ENCODE results near the gene SIT1. TPM values are rescaled to one million over a fixed set of nuclear protein-coding genes. Genes with fewer than 3 reads are reported as not detected.

The SIT1 gene
- total RNA-seq, 6 donors from 2014 or later = 1.1 to 3.1 (median 1.8) TPM; not detected in 1

DNA sequence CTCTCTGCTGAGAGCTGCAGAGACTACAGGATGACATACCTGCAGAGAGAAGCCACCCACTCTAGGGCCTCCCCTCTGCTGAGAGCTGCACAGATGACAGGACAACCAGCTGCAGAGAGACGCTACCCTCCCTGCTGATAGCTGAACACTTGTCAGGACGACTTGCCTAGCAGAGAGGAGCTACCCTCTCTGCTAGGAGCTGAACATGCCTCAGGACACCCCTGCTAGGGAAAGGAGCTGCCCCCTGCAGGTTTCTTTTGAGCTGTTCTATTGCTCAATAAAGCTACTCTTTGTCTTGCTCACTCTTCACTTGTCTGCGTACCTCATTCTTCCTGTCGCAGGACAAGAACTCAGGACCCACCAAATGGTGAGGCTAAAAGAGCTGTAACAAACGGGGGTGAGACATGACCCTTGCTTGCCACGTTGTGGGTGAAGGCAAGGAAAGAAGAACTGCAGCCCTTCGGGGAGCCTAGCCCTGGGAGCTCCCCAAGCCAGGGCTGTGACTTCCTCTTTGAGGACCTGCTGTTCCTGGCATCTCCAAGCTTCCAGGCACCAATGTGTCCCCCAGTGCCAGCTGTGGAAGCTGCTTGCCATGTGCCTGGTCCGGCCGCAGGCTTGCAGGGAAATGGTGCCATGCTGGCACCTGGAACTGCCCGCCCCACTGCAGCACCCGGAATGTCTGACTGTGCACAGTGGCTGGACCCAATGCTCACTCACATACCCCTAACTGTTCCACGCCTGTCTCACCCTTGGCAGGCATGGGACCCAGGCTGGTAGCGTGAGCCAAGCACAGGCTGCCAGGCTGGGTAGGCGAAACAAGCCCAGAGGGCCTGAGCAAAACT lies 50.7 kb downstream of the SIT1 start:
- Histone ChIP-seq H3K36me3 (no peaks in the 10 kb centered on the region), H3K4me3 (no peak overlapping the region), H3K4me1 (peaks cover 5 to 28% (median 13%) of the 10 kb centered on the region in 4 donors), H3K27me3 (no peaks in the 10 kb centered on the region), H3K9me3 (no peaks in the 10 kb centered on the region), H3K27ac (no peak overlapping the region)
- TF ChIP-seq, protein P1, sequence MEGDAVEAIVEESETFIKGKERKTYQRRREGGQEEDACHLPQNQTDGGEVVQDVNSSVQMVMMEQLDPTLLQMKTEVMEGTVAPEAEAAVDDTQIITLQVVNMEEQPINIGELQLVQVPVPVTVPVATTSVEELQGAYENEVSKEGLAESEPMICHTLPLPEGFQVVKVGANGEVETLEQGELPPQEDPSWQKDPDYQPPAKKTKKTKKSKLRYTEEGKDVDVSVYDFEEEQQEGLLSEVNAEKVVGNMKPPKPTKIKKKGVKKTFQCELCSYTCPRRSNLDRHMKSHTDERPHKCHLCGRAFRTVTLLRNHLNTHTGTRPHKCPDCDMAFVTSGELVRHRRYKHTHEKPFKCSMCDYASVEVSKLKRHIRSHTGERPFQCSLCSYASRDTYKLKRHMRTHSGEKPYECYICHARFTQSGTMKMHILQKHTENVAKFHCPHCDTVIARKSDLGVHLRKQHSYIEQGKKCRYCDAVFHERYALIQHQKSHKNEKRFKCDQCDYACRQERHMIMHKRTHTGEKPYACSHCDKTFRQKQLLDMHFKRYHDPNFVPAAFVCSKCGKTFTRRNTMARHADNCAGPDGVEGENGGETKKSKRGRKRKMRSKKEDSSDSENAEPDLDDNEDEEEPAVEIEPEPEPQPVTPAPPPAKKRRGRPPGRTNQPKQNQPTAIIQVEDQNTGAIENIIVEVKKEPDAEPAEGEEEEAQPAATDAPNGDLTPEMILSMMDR (IDR thresholded peaks at IDR 0.05) = no peak
- TF ChIP-seq POLR2AphosphoS5 (IDR thresholded peaks at IDR 0.05) (no peak), EP300 (IDR thresholded peaks at IDR 0.05) (no peak), POLR2A (IDR thresholded peaks at IDR 0.05) (no peak)
- peak in 1 of 2 donors; percentile 61 for DNase-seq
- 76 to 82% methylated on average over 10 to 12 of the region's 14 CpGs for WGBS, 2 donors
- no peak for ATAC-seq (ENCODE audit: low FRiP score in 2 of 2)

Small RNA genes within 50 kb of the gene (small RNA-seq; reads per million reads assigned to genes)
- 0 to 0.13 (median 0.05) reads per million in 4 donors for gene MIR4667
- gene RMRP = 0 reads per million in 4 donors
- 0 reads per million in 4 donors for gene RN7SL22P

Other genes starting within 250 kb of the SIT1 start
- 10 to 100 TPM; 16.0 to 42.7 (median 28.0) TPM for gene RUSC2, start 160.8 kb downstream of the SIT1 start, total RNA-seq
- gene TESK1, start 45.7 kb downstream of the SIT1 start, total RNA-seq = 10 to 100 TPM; 36.9 to 61.9 (median 43.6) TPM
- gene CD72, start 32.5 kb downstream of the SIT1 start, total RNA-seq = 10 to 100 TPM in 2 of 6 donors, 1 to 10 TPM in 4; 2.5 to 44.0 (median 7.2) TPM
- gene RMRP, start 7.1 kb upstream of the SIT1 start, total RNA-seq = over 10,000 TPM in 2 of 6 donors, 1,000 to 10,000 TPM in 3, 100 to 1,000 TPM in 1; 886 to 22,003 (median 3,451) TPM
- 10 to 100 TPM; 17.8 to 49.4 (median 35.1) TPM for gene CCDC107, start 7.4 kb upstream of the SIT1 start, total RNA-seq
- gene ARHGEF39, start 14.3 kb upstream of the SIT1 start, total RNA-seq = 1 to 10 TPM in 2 of 6 donors, under 1 TPM in 3, not detected in 1; 0.30 to 1.1 (median 0.37) TPM
- under 1 TPM in 2 of 6 donors, not detected in 4; 0.14 to 0.24 TPM for gene CA9, start 23.0 kb upstream of the SIT1 start, total RNA-seq
- 100 to 1,000 TPM in 5 of 6 donors, 10 to 100 TPM in 1; 89.3 to 265 (median 214) TPM for gene TPM2, start 39.0 kb upstream of the SIT1 start, total RNA-seq
- gene TLN1, start 81.3 kb upstream of the SIT1 start, total RNA-seq = 100 to 1,000 TPM; 237 to 557 (median 325) TPM
- gene CREB3, start 81.7 kb upstream of the SIT1 start, total RNA-seq = 10 to 100 TPM; 27.2 to 61.3 (median 33.5) TPM
- 100 to 1,000 TPM in 1 of 6 donors, 10 to 100 TPM in 5; 60.4 to 189 (median 77.0) TPM for gene GBA2, start 98.3 kb upstream of the SIT1 start, total RNA-seq
- gene RGP1, start 98.4 kb upstream of the SIT1 start, total RNA-seq = 10 to 100 TPM; 20.1 to 34.4 (median 23.5) TPM
- 1 to 10 TPM in 2 of 6 donors, not detected in 4; 1.1 to 2.8 TPM for gene MSMP, start 103.3 kb upstream of the SIT1 start, total RNA-seq
- 10 to 100 TPM in 4 of 6 donors, 1 to 10 TPM in 2; 8.3 to 46.1 (median 13.1) TPM for gene NPR2, start 140.7 kb upstream of the SIT1 start, total RNA-seq
- 10 to 100 TPM in 3 of 6 donors, 1 to 10 TPM in 3; 2.5 to 43.0 (median 13.3) TPM for gene SPAG8, start 161.3 kb upstream of the SIT1 start, total RNA-seq
- gene HINT2, start 164.1 kb upstream of the SIT1 start, total RNA-seq = 10 to 100 TPM; 15.7 to 57.9 (median 42.2) TPM
- gene FAM221B, start 177.8 kb upstream of the SIT1 start, total RNA-seq = under 1 TPM in 2 of 6 donors, not detected in 4; 0.10 to 0.15 TPM
- 10 to 100 TPM in 3 of 6 donors, 1 to 10 TPM in 3; 6.5 to 21.0 (median 10.0) TPM for gene TMEM8B, start 178.3 kb upstream of the SIT1 start, total RNA-seq
- not detected for gene OR13J1, start 219.5 kb upstream of the SIT1 start, total RNA-seq